NCI-H2107 (cell line): ENCODE data around the gene XPOT.

Experiments used
- DNase-seq: peaks from one replicate; lab custom pipeline; 2025; lab: John Stamatoyannopoulos, UW

XPOT gene

GRCh38 chr12:64466178-64466577 lies 62.0 kb downstream of the XPOT start:
- no peak for DNase-seq

GRCh38 chr12:64468966-64469365 lies 64.8 kb downstream of the XPOT start:
- DNase-seq = no peak

- no peak for DNase-seq
Measured at GRCh38 chr12:64469455-64470142, 65.4 kb downstream of the XPOT start.

GRCh38 chr12:64470495-64470894 lies 66.3 kb downstream of the XPOT start:
- no peak for DNase-seq

GRCh38 chr12:64473176-64473575 lies 69.0 kb downstream of the XPOT start:
- DNase-seq = no peak

- no peak for DNase-seq
Measured at GRCh38 chr12:64475518-64475917, 71.3 kb downstream of the XPOT start.

GRCh38 chr12:64476844-64477243 lies 72.7 kb downstream of the XPOT start:
- DNase-seq = no peak

GRCh38 chr12:64478661-64479060 lies 74.5 kb downstream of the XPOT start:
- DNase-seq = no peak

GRCh38 chr12:64480148-64480547 lies 76.0 kb downstream of the XPOT start:
- no peak for DNase-seq

- DNase-seq = no peak
Measured at GRCh38 chr12:64486657-64487056, 82.5 kb downstream of the XPOT start.

- no peak for DNase-seq
Measured at GRCh38 chr12:64491718-64492117, 87.5 kb downstream of the XPOT start.

- no peak for DNase-seq
Measured at GRCh38 chr12:64493513-64493912, 89.3 kb downstream of the XPOT start.

GRCh38 chr12:64494998-64495729 lies 91.0 kb downstream of the XPOT start:
- DNase-seq = no peak

GRCh38 chr12:64496839-64497400 lies 92.7 kb downstream of the XPOT start:
- DNase-seq = no peak

- no peak for DNase-seq
Measured at GRCh38 chr12:64497484-64497883, 93.3 kb downstream of the XPOT start.

- DNase-seq = no peak
Measured at GRCh38 chr12:64497903-64498302, 93.7 kb downstream of the XPOT start.

- DNase-seq = no peak
Measured at GRCh38 chr12:64500394-64500793, 96.2 kb downstream of the XPOT start.
